ENCODE measurements around the gene ZNF699.

- TF ChIP-seq CTCF (IDR thresholded peaks at IDR 0.05; ENCODE audit: poor library complexity, severe bottlenecking) (no peak), EP300 (conservative IDR thresholded peaks at IDR 0.05; ENCODE audit: poor library complexity, severe bottlenecking) (no peak), EZH2 (IDR thresholded peaks at IDR 0.05; ENCODE audit: borderline replicate concordance, insufficient read depth, low read length, poor library complexity, severe bottlenecking) (no peak), POLR2AphosphoS5 (IDR thresholded peaks at IDR 0.05) (no peak), TAF1 (IDR thresholded peaks at IDR 0.05; ENCODE audit: low read depth) (no peak), RAD21 (conservative IDR thresholded peaks at IDR 0.05) (no peak), MXI1 (conservative IDR thresholded peaks at IDR 0.05; ENCODE audit: poor library complexity, severe bottlenecking) (no peak)
These were observed 38.6 kb upstream of the ZNF699 start for GRCh38 chr19:9348253-9348652.

Measured in neural cell (in vitro differentiated cells).